Panc1 (cell line): ENCODE results near the gene CLIC4. TPM values are rescaled to one million over a fixed set of nuclear protein-coding genes. Genes with fewer than 3 reads are reported as not detected.

ENCODE experiments used
- ATAC-seq: fragments of 200-7000 bp; cut with Tn5 transposase; 2 replicates; pipeline ENCODE4 v1.9.1; 2020; ENCODE audit warnings: mild to moderate bottlenecking, moderate library complexity
- BruUV-seq: library from RNA; stranded (reverse); fragments of 400-500 nt; replicated peaks from 2 replicates; lab custom pipeline; 2021; lab: Mats Ljungman, UMichigan
- CTCF ChIA-PET: fragments of 300-600 bp; sonication (Branson Sonifier 250); formaldehyde crosslinking; loops from one replicate; lab custom pipeline; 2022; ENCODE audit warnings: antibody characterized with exemption; lab: Charles Lee
- POLR2A ChIA-PET: fragments of 300-600 bp; sonication (Branson Sonifier 250); formaldehyde crosslinking; loops from one replicate; lab custom pipeline; 2022; ENCODE audit warnings: antibody characterized with exemption; lab: Charles Lee
- DNase-seq: peaks from one replicate; pipeline ENCODE4 v3.0.0-alpha.2; 2010; ENCODE audit warnings: low read depth, low spot score
- H3K27ac ChIP-seq: 2 replicates; pipeline ENCODE4 v1.5.1; 2011; ENCODE audit warnings: mild to moderate bottlenecking, low read length, inconsistent platforms
- H3K27me3 ChIP-seq: fragments of 200-500 bp; sonication (Bioruptor generic); 2 replicates; pipeline ENCODE4 v1.6.0; 2014; ENCODE audit warnings: low read length, inconsistent platforms; ENCODE audit not compliant: control insufficient read depth, insufficient read depth
- H3K36me3 ChIP-seq: fragments of 200-500 bp; sonication (Bioruptor generic); 2 replicates; pipeline ENCODE4 v1.5.1; 2014; ENCODE audit warnings: inconsistent platforms, mild to moderate bottlenecking, low read length, moderate library complexity; ENCODE audit not compliant: control insufficient read depth, insufficient read depth
- H3K4me1 ChIP-seq: 2 replicates; pipeline ENCODE4 v1.5.1; 2011; ENCODE audit warnings: inconsistent platforms, mild to moderate bottlenecking, low read length, moderate library complexity; ENCODE audit not compliant: control insufficient read depth, insufficient read depth
- H3K4me3 ChIP-seq, 2 experiments: 2 replicates each; pipeline ENCODE4 v1.5.1; 2011 to 2012; ENCODE audit warnings: low read depth in 2 of 2, low read length in 2 of 2, mild to moderate bottlenecking in 2 of 2, inconsistent platforms in 1 of 2, moderate library complexity in 1 of 2
- H3K9me3 ChIP-seq: fragments of 200-500 bp; sonication (Bioruptor generic); 2 replicates; pipeline ENCODE4 v1.5.1; 2014; ENCODE audit warnings: low read depth, mild to moderate bottlenecking, inconsistent platforms, low read length, moderate library complexity; ENCODE audit not compliant: control insufficient read depth, insufficient read depth
- CTCF ChIP-seq: fragments of 450-650 bp; IDR thresholded peaks from 2 replicates; pipeline ENCODE4 v1.5.1; 2017; ENCODE audit warnings: mild to moderate bottlenecking
- POLR2AphosphoS5 ChIP-seq: IDR thresholded peaks from 2 replicates; pipeline ENCODE4 v1.6.1; 2012; ENCODE audit warnings: mild to moderate bottlenecking, low read depth, low read length, moderate library complexity
- REST ChIP-seq, 2 experiments: IDR thresholded peaks; 2 replicates each; pipeline ENCODE4 v1.6.1; 2011 to 2012; ENCODE audit warnings: low read depth in 2 of 2, control low read depth in 1 of 2, low read length in 1 of 2, mild to moderate bottlenecking in 1 of 2, moderate library complexity in 1 of 2; ENCODE audit not compliant: insufficient read depth in 1 of 2
- SIN3A ChIP-seq: IDR thresholded peaks from 2 replicates; pipeline ENCODE4 v1.6.1; 2012; ENCODE audit warnings: low read depth, mild to moderate bottlenecking, low read length, moderate library complexity, borderline replicate concordance; ENCODE audit not compliant: insufficient read depth
- TCF7L2 ChIP-seq: IDR thresholded peaks from 2 replicates; pipeline ENCODE4 v1.6.1; 2011; ENCODE audit warnings: mild to moderate bottlenecking, low read depth, low read length, inconsistent platforms
- in situ Hi-C: cut with HindIII; loops from 2 replicates; pipeline ENCODE4 v1.10.0; 2016; ENCODE audit warnings: low sequenced_read_pairs, low pct_unique_long_range_greater_than_20kb
- intact Hi-C: fragments of 100-400 bp; cut with micrococcal nuclease; formaldehyde crosslinking; loops from one replicate; pipeline ENCODE4 v1.10.0; 2022; ENCODE audit not compliant: unreplicated experiment
- total RNA-seq: library from RNA; stranded (reverse); gene quantifications from one replicate; pipeline ENCODE4 v1.2.1, GENCODE V29; 2021; ENCODE audit not compliant: unreplicated experiment

Gene CLIC4
- total RNA-seq, 1 experiment from 2014 or later, result 123 TPM

GRCh38 chr1:24855474-24855873 is 110.2 kb downstream of the CLIC4 start:
- Histone ChIP-seq H3K4me1 (no peaks in the 10 kb centered on the region), H3K27ac (no peak overlapping the region), H3K9me3 (no peaks in the 10 kb centered on the region), H3K4me3 (no peak overlapping the region), H3K27me3 (no peaks in the 10 kb centered on the region), H3K36me3 (no peaks in the 10 kb centered on the region)
- DNase-seq (no peak), ATAC-seq (no peak)
- TF ChIP-seq POLR2AphosphoS5 (no peak), SIN3A (no peak), CTCF (no peak), REST (IDR thresholded peaks at IDR 0.05; ENCODE audit: insufficient read depth in 1 of 2, low read depth in 2 of 2, low read length in 1 of 2) (no peak), TCF7L2 (no peak)
- ChIA-PET POLR2A (no interaction called here), CTCF (interaction anchor here (0.6 kb wide), 1 partner anchor 349 kb away, joined by 3 read pairs; no protein-coding TSS in a partner anchor)
- intact Hi-C loops, result no loop called here
- no TSS peak for BruUV-seq
- in situ Hi-C loops, result no loop called here

GRCh38 chr1:24856787-24857506 is 111.7 kb downstream of the CLIC4 start:
- in situ Hi-C loops, result no loop called here
- CTCF ChIA-PET, result no interaction called here

More at GRCh38 chr1:24856787-24857506, 111.7 kb downstream of the CLIC4 start:
- TF ChIP-seq POLR2AphosphoS5 (no peak), REST (IDR thresholded peaks at IDR 0.05; ENCODE audit: insufficient read depth in 1 of 2, low read depth in 2 of 2, low read length in 1 of 2) (no peak), TCF7L2 (no peak), CTCF (no peak)
- POLR2A ChIA-PET, result no interaction called here
- no peak for ATAC-seq
- no peak for DNase-seq
- no TSS peak for BruUV-seq
- Histone ChIP-seq H3K4me3 (no peak overlapping the region), H3K9me3 (no peaks in the 10 kb centered on the region), H3K27ac (no peak overlapping the region), H3K27me3 (no peaks in the 10 kb centered on the region), H3K36me3 (no peaks in the 10 kb centered on the region), H3K4me1 (no peaks in the 10 kb centered on the region)
- intact Hi-C loops, result no loop called here
